Measurements from ENCODE around the gene SETDB1. TPM values are rescaled to one million over a fixed set of nuclear protein-coding genes. Genes with fewer than 3 reads are reported as not detected.
A peak's percentile ranks its signal among the peaks of the same experiment; 100 is the strongest.
"Not testable (repeated sequence)": the region's sequence is repeated elsewhere in the genome, so short reads cannot be mapped to it uniquely, and the experiment has no call there.

SETDB1 gene
- total RNA-seq, result 35.0 to 44.1 TPM (median 35.9 TPM) in 3 replicates
- long read RNA-seq, partial matches to known transcripts, result 5 of 6 reads
- long read RNA-seq, other reads (novel, unspliced or antisense), result 1 of 6 reads

DNA sequence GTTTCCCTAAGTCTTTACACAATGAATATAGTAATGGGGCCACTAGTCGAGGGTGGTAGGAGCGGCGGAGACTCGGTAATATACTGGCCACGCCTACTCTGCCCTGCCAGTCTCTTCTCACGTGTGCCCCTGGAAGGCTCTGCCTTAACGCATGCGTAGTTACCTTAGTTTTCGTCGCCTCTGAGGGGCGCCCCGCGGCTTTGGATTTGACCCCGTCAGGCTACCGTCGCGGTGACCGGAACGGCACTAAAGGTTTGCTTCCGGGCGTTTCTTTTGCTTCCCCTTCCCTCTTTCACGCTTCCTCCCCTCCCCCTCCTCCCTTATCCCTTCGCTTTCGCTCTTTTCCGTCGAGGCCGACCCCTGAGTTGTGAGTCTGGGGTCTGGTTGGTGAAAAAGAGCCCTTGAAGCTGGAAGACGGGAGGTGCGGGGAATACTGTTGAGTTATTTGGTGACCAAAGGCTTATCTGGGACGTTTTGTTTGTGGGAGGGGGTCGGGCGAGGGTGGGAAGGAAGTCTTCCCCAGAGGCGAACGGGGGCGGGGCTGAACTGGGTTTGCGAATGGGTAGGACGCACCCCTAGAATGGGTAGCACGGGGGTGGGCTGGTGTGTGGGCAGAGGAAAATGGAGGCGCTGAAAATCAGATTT, at the start of gene SETDB1:
SETDB1 (plus strand) TSS at position 267 of the 645 bp plus-strand sequence. CDS start 1,352 bp downstream, outside the sequence.
- H3K9me3 Mint-ChIP-seq (ENCODE audit: low read depth), result no peaks in the 10 kb centered on the region
- peak; percentile 97 for DNase-seq (ENCODE audit: low spot score)
- H3K36me3 Mint-ChIP-seq (ENCODE audit: low read depth), result peaks cover 22% of the 10 kb centered on the region
- peak within 1 kb of the TSS; percentile 94 for H3K27ac Mint-ChIP-seq (ENCODE audit: unreplicated experiment)
- peak within 1 kb of the TSS; percentile 95 for H3K4me3 Mint-ChIP-seq (ENCODE audit: unreplicated experiment)
- peaks cover 20% of the 10 kb centered on the region for H3K4me1 Mint-ChIP-seq (ENCODE audit: low read depth)
- TF ChIP-seq, protein P1, sequence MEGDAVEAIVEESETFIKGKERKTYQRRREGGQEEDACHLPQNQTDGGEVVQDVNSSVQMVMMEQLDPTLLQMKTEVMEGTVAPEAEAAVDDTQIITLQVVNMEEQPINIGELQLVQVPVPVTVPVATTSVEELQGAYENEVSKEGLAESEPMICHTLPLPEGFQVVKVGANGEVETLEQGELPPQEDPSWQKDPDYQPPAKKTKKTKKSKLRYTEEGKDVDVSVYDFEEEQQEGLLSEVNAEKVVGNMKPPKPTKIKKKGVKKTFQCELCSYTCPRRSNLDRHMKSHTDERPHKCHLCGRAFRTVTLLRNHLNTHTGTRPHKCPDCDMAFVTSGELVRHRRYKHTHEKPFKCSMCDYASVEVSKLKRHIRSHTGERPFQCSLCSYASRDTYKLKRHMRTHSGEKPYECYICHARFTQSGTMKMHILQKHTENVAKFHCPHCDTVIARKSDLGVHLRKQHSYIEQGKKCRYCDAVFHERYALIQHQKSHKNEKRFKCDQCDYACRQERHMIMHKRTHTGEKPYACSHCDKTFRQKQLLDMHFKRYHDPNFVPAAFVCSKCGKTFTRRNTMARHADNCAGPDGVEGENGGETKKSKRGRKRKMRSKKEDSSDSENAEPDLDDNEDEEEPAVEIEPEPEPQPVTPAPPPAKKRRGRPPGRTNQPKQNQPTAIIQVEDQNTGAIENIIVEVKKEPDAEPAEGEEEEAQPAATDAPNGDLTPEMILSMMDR (IDR thresholded peaks at IDR 0.05), result peak; percentile 42
- no peaks in the 10 kb centered on the region for H3K27me3 Mint-ChIP-seq (ENCODE audit: low read depth)

DNA sequence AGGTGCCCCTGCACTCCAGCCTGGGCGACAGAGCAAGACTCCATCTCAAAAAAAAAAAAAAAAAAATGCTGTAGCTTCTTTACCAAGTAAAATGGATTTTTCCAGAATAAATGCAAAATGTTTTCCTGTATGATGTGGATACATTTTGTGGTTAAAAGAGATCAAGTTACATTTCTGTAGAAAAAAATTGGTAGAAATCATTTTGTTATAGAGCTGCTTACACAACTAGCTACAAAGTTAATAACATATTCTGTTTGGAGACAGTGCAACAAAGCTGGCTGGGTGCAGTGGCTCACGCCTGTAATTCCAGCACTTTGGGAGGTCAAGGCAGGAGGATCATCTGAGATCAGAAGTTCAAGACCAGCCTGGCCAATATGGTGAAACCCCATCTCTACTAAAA, 47.2 kb upstream of the SETDB1 start:
- not testable (repeated sequence) for H3K27me3 Mint-ChIP-seq (ENCODE audit: low read depth); DNase-seq (ENCODE audit: low spot score)

DNA sequence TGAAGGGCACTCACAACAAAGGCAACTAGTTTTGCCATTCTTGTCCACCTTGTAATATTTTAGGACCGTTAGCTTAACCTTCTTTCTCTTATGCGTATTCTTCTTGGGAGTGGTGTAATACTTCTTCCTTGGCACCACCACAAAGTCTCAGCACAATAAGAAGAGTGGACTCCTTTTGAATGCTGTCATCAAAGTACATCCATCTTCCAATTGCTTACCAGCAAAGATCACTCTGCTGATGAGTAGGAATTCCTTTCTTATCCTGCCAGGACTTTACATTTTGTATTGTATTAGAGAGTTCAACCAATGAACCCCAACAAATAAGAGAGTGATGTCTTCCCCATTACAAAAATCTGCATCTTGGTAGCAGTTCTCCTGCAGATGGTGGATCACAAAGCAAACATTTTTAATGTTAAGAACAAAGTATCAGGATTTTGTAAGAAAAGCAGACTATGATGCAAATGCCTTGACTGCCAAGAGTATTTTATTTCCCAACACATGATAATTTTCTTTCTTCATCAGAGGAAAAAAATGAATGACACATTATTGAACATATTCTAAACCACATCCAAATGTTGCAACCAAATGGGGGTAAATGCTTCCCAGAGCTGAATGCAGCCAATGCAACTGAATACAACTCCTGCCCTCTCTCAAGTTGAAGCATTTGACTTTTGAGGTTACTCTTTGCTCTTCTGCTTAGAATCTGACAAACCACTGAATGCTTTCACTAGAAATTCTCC, 44.7 kb upstream of the SETDB1 start:
- H3K27me3 Mint-ChIP-seq (ENCODE audit: low read depth), result peaks cover 5% of the 10 kb centered on the region
- H3K4me3 Mint-ChIP-seq (ENCODE audit: unreplicated experiment), result no peak overlapping the region
- TF ChIP-seq, protein P1 (IDR thresholded peaks at IDR 0.05), result no peak
- H3K27ac Mint-ChIP-seq (ENCODE audit: unreplicated experiment), result no peak overlapping the region
- H3K36me3 Mint-ChIP-seq (ENCODE audit: low read depth), result no peaks in the 10 kb centered on the region
- DNase-seq (ENCODE audit: low spot score), result no peak
- H3K9me3 Mint-ChIP-seq (ENCODE audit: low read depth), result no peaks in the 10 kb centered on the region
- H3K4me1 Mint-ChIP-seq (ENCODE audit: low read depth), result peaks cover 7% of the 10 kb centered on the region

More for the DNA sequence above, 47.2 kb upstream of the SETDB1 start:
- H3K27ac Mint-ChIP-seq (ENCODE audit: unreplicated experiment); H3K36me3 Mint-ChIP-seq (ENCODE audit: low read depth); H3K9me3 Mint-ChIP-seq (ENCODE audit: low read depth); H3K4me3 Mint-ChIP-seq (ENCODE audit: unreplicated experiment): not testable (repeated sequence)
- peaks cover 23% of the 10 kb centered on the region for H3K4me1 Mint-ChIP-seq (ENCODE audit: low read depth)

DNA sequence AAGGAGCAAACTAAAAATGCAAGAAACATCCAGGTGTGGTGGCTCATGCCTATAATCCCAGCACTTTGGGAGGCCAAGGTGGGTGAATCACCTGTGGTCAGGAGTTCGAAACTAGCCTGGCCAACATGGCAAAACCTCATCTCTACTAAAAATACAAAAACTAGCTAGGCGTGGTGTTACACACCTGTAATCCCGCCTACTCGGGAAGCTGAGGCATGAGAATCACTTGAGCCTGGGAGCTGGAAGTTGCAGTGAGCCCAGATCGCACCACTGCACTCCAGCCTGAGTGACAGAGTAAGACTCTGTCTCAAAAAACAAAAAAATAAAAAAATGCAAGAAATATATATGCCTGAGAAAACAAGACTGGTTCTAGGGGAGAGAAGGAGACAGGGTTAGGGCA, 43.0 kb upstream of the SETDB1 start:
- not testable (repeated sequence) for H3K9me3 Mint-ChIP-seq (ENCODE audit: low read depth); H3K4me3 Mint-ChIP-seq (ENCODE audit: unreplicated experiment); H3K27me3 Mint-ChIP-seq (ENCODE audit: low read depth); H3K36me3 Mint-ChIP-seq (ENCODE audit: low read depth); H3K27ac Mint-ChIP-seq (ENCODE audit: unreplicated experiment); H3K4me1 Mint-ChIP-seq (ENCODE audit: low read depth); DNase-seq (ENCODE audit: low spot score)

DNA sequence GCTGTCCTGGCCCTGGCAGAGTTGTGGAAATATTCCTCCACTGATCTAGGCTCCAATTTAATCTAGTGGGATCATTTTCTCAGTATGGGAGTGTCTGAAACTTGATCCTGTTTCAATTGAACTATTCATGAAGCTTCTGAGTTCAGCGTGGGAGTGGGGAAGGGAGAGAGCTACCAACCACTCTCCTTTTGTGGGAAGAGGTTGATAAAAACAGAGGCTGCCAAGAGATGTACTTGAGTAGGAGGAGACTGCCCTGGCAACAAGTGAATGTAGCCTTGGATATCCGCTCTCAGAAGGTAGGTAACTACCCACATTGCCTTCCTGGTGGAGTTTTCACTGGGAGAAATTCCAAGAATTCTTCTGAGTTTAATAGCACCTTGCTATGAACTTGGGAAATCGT, 39.1 kb upstream of the SETDB1 start, which contains the start of gene CTXND2:
CTXND2 (plus strand) TSS at position 119 of the 400 bp plus-strand sequence. CDS start 25,179 bp downstream, outside the sequence.
- Mint-ChIP-seq H3K36me3 (ENCODE audit: low read depth) (no peaks in the 10 kb centered on the region), H3K4me3 (ENCODE audit: unreplicated experiment) (no peak within 1 kb of the TSS), H3K27me3 (ENCODE audit: low read depth) (peaks cover 8% of the 10 kb centered on the region), H3K4me1 (ENCODE audit: low read depth) (peaks cover 4% of the 10 kb centered on the region), H3K9me3 (ENCODE audit: low read depth) (no peaks in the 10 kb centered on the region), H3K27ac (ENCODE audit: unreplicated experiment) (no peak within 1 kb of the TSS)
- no peak for DNase-seq (ENCODE audit: low spot score)
- TF ChIP-seq, protein P1 (IDR thresholded peaks at IDR 0.05), result no peak

DNA sequence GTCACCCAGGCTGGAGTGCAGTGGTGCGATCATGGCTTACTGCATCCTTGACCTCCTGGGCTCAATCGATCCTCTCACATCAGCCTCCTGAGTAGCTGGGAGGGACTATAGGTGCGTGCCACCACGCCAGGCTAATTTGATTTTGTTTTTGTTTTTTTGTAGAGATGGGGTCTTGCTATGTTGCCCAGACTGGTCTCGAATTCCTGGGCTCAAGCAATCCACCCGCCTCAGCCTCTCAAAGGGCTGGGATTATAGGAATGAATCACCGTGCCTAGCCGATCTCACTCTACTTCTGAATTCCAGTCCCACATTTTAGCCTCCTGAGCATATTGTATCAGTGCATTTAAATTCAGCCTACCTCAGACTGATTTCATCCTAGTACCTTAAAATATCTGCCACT, 37.4 kb upstream of the SETDB1 start:
- TF ChIP-seq, protein P1 (IDR thresholded peaks at IDR 0.05), result no peak
- Mint-ChIP-seq H3K4me3 (ENCODE audit: unreplicated experiment) (no peak overlapping the region), H3K4me1 (ENCODE audit: low read depth) (peaks cover 4% of the 10 kb centered on the region), H3K9me3 (ENCODE audit: low read depth) (no peaks in the 10 kb centered on the region), H3K36me3 (ENCODE audit: low read depth) (no peaks in the 10 kb centered on the region), H3K27ac (ENCODE audit: unreplicated experiment) (no peak overlapping the region), H3K27me3 (ENCODE audit: low read depth) (peaks cover 3% of the 10 kb centered on the region)
- DNase-seq (ENCODE audit: low spot score), result no peak

All from chondrocyte (in vitro differentiated cells).